ENCODE measurements around the gene MTMR10.

DNA sequence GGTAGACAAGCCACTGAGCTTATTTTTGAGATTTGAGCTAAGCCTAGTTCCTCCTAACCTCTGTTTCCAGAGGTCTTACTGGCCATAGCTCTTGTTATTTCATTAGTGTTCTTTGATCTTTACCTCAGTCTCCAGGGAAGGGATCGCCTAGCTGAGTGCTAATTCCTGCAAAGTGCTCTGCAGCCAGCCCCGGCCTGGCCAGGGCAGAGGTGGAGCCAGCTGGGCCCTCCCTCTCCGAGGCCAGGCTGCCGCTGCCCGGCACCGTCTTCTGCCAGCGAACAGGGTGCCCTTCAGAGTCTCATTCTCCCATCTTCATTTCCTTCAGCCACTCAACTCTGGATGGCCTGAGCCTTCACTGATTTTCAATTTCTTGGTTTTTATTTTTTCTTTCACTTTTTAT, 68.0 kb downstream of the MTMR10 start:
- TF ChIP-seq, protein P1, sequence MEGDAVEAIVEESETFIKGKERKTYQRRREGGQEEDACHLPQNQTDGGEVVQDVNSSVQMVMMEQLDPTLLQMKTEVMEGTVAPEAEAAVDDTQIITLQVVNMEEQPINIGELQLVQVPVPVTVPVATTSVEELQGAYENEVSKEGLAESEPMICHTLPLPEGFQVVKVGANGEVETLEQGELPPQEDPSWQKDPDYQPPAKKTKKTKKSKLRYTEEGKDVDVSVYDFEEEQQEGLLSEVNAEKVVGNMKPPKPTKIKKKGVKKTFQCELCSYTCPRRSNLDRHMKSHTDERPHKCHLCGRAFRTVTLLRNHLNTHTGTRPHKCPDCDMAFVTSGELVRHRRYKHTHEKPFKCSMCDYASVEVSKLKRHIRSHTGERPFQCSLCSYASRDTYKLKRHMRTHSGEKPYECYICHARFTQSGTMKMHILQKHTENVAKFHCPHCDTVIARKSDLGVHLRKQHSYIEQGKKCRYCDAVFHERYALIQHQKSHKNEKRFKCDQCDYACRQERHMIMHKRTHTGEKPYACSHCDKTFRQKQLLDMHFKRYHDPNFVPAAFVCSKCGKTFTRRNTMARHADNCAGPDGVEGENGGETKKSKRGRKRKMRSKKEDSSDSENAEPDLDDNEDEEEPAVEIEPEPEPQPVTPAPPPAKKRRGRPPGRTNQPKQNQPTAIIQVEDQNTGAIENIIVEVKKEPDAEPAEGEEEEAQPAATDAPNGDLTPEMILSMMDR (IDR thresholded peaks at IDR 0.05; ENCODE audit: insufficient read depth, low read depth, low read length), result no peak
- no peak for TF ChIP-seq EZH2 (IDR thresholded peaks at IDR 0.05; ENCODE audit: insufficient read depth, low read length)

Measured in astrocyte (in vitro differentiated cells and primary cell).